PC-9 (cell line): Measurements from ENCODE around the gene TMPRSS2. TPM values are rescaled to one million over a fixed set of nuclear protein-coding genes. Genes with fewer than 3 reads are reported as not detected.

ENCODE experiments used
- BruUV-seq: library from RNA; stranded (reverse); fragments of 400-500 nt; replicated peaks from 2 replicates; lab custom pipeline; 2021; lab: Mats Ljungman, UMichigan
- CTCF ChIA-PET: fragments of 300-600 bp; sonication (Branson Sonifier 250); formaldehyde crosslinking; loops from one replicate; lab custom pipeline; 2022; ENCODE audit warnings: antibody characterized with exemption; lab: Charles Lee
- POLR2A ChIA-PET: fragments of 300-600 bp; sonication (Branson Sonifier 250); formaldehyde crosslinking; loops from one replicate; lab custom pipeline; 2022; ENCODE audit warnings: antibody characterized with exemption; ENCODE audit not compliant: unreplicated experiment; lab: Charles Lee
- DNase-seq, 2 experiments: peaks; one replicate each; pipeline versions ENCODE4 v3.0.0 to v3.0.0-alpha.2; 2015 to 2022; ENCODE audit warnings: mixed read lengths in 1 of 2
- H2AFZ ChIP-seq: fragments of 200-600 bp; sonication (generic); 2 replicates; pipeline ENCODE4 v1.8.1; 2017; ENCODE audit warnings: antibody characterized with exemption
- H3F3A ChIP-seq: fragments of 200-600 bp; sonication (generic); 2 replicates; pipeline ENCODE4 v1.8.1; 2017; ENCODE audit warnings: antibody characterized with exemption, mild to moderate bottlenecking, low read depth; ENCODE audit not compliant: insufficient read depth
- H3K27ac ChIP-seq: fragments of 200-600 bp; sonication (generic); 2 replicates; pipeline ENCODE4 v1.6.1; 2016; ENCODE audit warnings: mixed run types
- H3K27me3 ChIP-seq: fragments of 200-600 bp; sonication (generic); 2 replicates; pipeline ENCODE4 v1.6.1; 2016; ENCODE audit warnings: low read depth, mixed run types; ENCODE audit not compliant: insufficient read depth
- H3K36me3 ChIP-seq: fragments of 200-600 bp; sonication (generic); 2 replicates; pipeline ENCODE4 v1.6.1; 2016; ENCODE audit warnings: low read depth, mixed run types
- H3K4me1 ChIP-seq: fragments of 200-600 bp; sonication (generic); replicated peaks from 2 replicates; pipeline ENCODE4 v1.6.1; 2016; ENCODE audit warnings: mixed run types; ENCODE audit not compliant: insufficient read depth
- H3K4me2 ChIP-seq: fragments of 200-600 bp; sonication (generic); 2 replicates; pipeline ENCODE4 v1.6.1; 2017; ENCODE audit warnings: mixed run types
- H3K4me3 ChIP-seq: fragments of 200-600 bp; sonication (generic); 2 replicates; pipeline ENCODE4 v1.6.1; 2016; ENCODE audit warnings: mixed run types
- H3K79me2 ChIP-seq: fragments of 200-600 bp; sonication (generic); 2 replicates; pipeline ENCODE4 v1.6.1; 2017; ENCODE audit warnings: low read depth, mixed run types
- H3K9me2 ChIP-seq: fragments of 200-600 bp; sonication (generic); 2 replicates; pipeline ENCODE4 v1.8.1; 2017; ENCODE audit warnings: mild to moderate bottlenecking; ENCODE audit not compliant: insufficient read depth
- H3K9me3 ChIP-seq: fragments of 200-600 bp; sonication (generic); 2 replicates; pipeline ENCODE4 v1.8.1; 2016; ENCODE audit warnings: low read depth; ENCODE audit not compliant: insufficient read depth
- H4K20me1 ChIP-seq: fragments of 200-600 bp; sonication (generic); 2 replicates; pipeline ENCODE4 v1.8.1; 2017; ENCODE audit not compliant: insufficient read depth
- EZH2 ChIP-seq: fragments of 200-600 bp; sonication (generic); IDR thresholded peaks from 2 replicates; pipeline ENCODE4 v1.8.0; 2017; ENCODE audit warnings: antibody characterized with exemption, low read depth
- intact Hi-C: fragments of 100-400 bp; cut with micrococcal nuclease; formaldehyde crosslinking; loops from one replicate; pipeline ENCODE4 v1.10.0; 2022; ENCODE audit not compliant: unreplicated experiment
- total RNA-seq: library from RNA; stranded (reverse); gene quantifications from 2 replicates; pipeline ENCODE4 v1.2.3, GENCODE V29; 2021
- TF ChIP-seq, protein P1 (sequence below): fragments of 200-600 bp; sonication (generic); conservative IDR thresholded peaks from 2 replicates; pipeline ENCODE4 v1.6.1; 2017; ENCODE audit warnings: mixed run types, antibody characterized with exemption, mild to moderate bottlenecking, moderate library complexity

Gene TMPRSS2
- total RNA-seq, 1 experiment from 2014 or later = 0.61 TPM

DNA sequence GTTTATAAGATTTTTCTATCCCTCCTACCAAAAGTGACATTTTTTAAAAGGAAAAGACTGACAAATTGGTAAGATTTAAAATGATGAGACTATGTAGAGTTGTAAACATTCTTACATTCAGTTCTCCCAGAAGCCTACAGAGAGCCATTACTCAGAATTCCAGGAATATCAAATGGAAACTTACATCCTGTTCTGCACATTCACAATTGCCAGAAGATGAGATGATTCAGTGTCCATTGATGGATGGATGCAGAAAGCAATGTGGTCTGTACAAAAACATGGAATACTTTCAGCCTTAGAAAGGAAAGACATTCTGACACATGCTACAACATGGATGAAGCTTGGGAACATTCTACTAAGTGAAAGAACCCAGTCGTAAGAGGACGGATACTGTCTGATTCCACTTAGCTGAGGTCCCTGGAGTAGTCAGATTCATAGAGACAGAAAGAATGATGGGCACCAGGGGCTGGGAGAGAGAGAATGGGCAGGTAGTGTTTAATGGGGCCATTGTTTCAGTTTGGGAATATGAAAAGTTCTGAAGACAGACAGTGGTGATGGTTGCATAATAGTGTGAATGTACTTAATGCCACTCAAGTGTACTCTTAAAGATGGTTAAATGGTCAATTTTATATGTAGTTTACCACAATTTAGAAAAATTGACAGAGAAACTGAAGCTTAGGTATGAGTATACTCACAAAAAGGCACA is 65.3 kb downstream of the TMPRSS2 start:
- H3K27me3 ChIP-seq = no peaks in the 10 kb centered on the region
- TF ChIP-seq, protein P1, sequence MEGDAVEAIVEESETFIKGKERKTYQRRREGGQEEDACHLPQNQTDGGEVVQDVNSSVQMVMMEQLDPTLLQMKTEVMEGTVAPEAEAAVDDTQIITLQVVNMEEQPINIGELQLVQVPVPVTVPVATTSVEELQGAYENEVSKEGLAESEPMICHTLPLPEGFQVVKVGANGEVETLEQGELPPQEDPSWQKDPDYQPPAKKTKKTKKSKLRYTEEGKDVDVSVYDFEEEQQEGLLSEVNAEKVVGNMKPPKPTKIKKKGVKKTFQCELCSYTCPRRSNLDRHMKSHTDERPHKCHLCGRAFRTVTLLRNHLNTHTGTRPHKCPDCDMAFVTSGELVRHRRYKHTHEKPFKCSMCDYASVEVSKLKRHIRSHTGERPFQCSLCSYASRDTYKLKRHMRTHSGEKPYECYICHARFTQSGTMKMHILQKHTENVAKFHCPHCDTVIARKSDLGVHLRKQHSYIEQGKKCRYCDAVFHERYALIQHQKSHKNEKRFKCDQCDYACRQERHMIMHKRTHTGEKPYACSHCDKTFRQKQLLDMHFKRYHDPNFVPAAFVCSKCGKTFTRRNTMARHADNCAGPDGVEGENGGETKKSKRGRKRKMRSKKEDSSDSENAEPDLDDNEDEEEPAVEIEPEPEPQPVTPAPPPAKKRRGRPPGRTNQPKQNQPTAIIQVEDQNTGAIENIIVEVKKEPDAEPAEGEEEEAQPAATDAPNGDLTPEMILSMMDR = no peak
- no peak for TF ChIP-seq EZH2
- no peak overlapping the region for H3K27ac ChIP-seq
- no peaks in the 10 kb centered on the region for H3K79me2 ChIP-seq
- H3F3A ChIP-seq = no peaks in the 10 kb centered on the region
- POLR2A ChIA-PET = no interaction called here
- BruUV-seq = no TSS peak
- no peaks in the 10 kb centered on the region for H3K9me3 ChIP-seq
- no peak overlapping the region for H2AFZ ChIP-seq
- no peak overlapping the region for H3K4me3 ChIP-seq
- H4K20me1 ChIP-seq = no peaks in the 10 kb centered on the region
- H3K9me2 ChIP-seq = no peaks in the 10 kb centered on the region
- H3K4me1 ChIP-seq = no peaks in the 10 kb centered on the region
- CTCF ChIA-PET = no interaction called here
- no peaks in the 10 kb centered on the region for H3K36me3 ChIP-seq
- H3K4me2 ChIP-seq = no peak overlapping the region
- no peak for DNase-seq
- intact Hi-C loops = no loop called here

DNA sequence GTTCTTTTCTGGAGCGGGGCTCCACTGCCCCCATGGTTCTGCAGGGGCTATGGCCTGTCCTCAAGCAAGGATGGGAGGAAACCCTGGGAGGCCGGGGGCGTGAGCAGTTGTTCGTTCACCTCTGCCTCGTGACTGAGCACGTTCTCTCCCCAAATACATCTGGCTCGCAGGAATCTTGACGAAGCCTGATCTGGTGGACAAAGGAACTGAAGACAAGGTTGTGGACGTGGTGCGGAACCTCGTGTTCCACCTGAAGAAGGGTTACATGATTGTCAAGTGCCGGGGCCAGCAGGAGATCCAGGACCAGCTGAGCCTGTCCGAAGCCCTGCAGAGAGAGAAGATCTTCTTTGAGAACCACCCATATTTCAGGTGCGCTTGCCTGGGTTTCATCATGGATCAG is 66.4 kb downstream of the TMPRSS2 start:
- no peak overlapping the region for H2AFZ ChIP-seq
- H4K20me1 ChIP-seq = no peaks in the 10 kb centered on the region
- no peak overlapping the region for H3K27ac ChIP-seq
- POLR2A ChIA-PET = no interaction called here
- H3K4me3 ChIP-seq = no peak overlapping the region
- no peaks in the 10 kb centered on the region for H3K27me3 ChIP-seq
- intact Hi-C loops = no loop called here
- no peaks in the 10 kb centered on the region for H3K79me2 ChIP-seq
- DNase-seq = no peak
- no peak for TF ChIP-seq EZH2
- TF ChIP-seq, protein P1 = no peak
- H3K4me2 ChIP-seq = no peak overlapping the region
- no peaks in the 10 kb centered on the region for H3K9me3 ChIP-seq
- CTCF ChIA-PET = no interaction called here
- no peaks in the 10 kb centered on the region for H3K4me1 ChIP-seq
- H3K36me3 ChIP-seq = no peaks in the 10 kb centered on the region
- no TSS peak for BruUV-seq
- no peaks in the 10 kb centered on the region for H3F3A ChIP-seq
- no peaks in the 10 kb centered on the region for H3K9me2 ChIP-seq

DNA sequence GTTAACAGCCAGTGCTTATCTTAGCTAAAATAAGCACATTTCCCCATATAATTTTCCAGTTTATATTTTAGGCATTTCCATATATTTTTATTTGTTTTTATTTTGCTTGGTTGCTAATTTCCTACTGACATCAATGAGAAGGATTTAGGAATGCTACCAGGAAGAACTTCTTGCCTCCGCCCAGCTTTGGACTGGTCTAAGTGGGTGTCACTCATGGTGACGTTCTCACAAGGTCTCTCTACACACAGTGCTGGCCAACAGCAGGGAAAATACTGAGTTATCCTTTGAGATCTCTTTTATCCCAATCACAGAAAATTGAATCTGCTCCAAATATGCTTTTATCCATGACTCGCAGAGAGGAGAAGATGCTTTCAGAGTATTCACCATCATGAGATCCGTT is 68.7 kb downstream of the TMPRSS2 start:
- no peak for DNase-seq
- CTCF ChIA-PET = no interaction called here
- Histone ChIP-seq H4K20me1 (no peaks in the 10 kb centered on the region), H2AFZ (no peak overlapping the region), H3K27ac (no peak overlapping the region), H3F3A (no peaks in the 10 kb centered on the region), H3K4me1 (no peaks in the 10 kb centered on the region), H3K9me3 (no peaks in the 10 kb centered on the region), H3K27me3 (no peaks in the 10 kb centered on the region), H3K9me2 (no peaks in the 10 kb centered on the region), H3K4me2 (no peak overlapping the region), H3K36me3 (no peaks in the 10 kb centered on the region), H3K4me3 (no peak overlapping the region), H3K79me2 (no peaks in the 10 kb centered on the region)
- intact Hi-C loops = no loop called here
- POLR2A ChIA-PET = no interaction called here
- TF ChIP-seq, protein P1 = no peak
- no TSS peak for BruUV-seq
